Measurements from ENCODE around the gene MRAS.

- TF ChIP-seq EP300 (IDR thresholded peaks at IDR 0.05; ENCODE audit: borderline replicate concordance): no peak
- TF ChIP-seq NFIC (IDR thresholded peaks at IDR 0.05): no peak
- no peak for TF ChIP-seq RAD21 (IDR thresholded peaks at IDR 0.05; ENCODE audit: low read depth)
- no peak for TF ChIP-seq TAF1 (IDR thresholded peaks at IDR 0.05; ENCODE audit: low read depth)
- no peak for TF ChIP-seq TCF12 (IDR thresholded peaks at IDR 0.05; ENCODE audit: low read depth)
- TF ChIP-seq REST (IDR thresholded peaks at IDR 0.05; ENCODE audit: low read depth): no peak
- TF ChIP-seq CREB1 (IDR thresholded peaks at IDR 0.05; ENCODE audit: low read depth): no peak
- no peak for TF ChIP-seq YY1 (IDR thresholded peaks at IDR 0.05; ENCODE audit: low read depth)
- no peak for TF ChIP-seq USF1 (IDR thresholded peaks at IDR 0.05)
- TF ChIP-seq MAX (IDR thresholded peaks at IDR 0.05): no peak
These were observed 8.5 kb downstream of the MRAS start for GRCh38 chr3:138356730-138357405.
